ENCODE measurements around the gene MLEC. TPM values are rescaled to one million over a fixed set of nuclear protein-coding genes. Genes with fewer than 3 reads are reported as not detected.
A peak's percentile ranks its signal among the peaks of the same experiment; 100 is the strongest.

Gene MLEC
- 335 TPM for total RNA-seq

GRCh38 chr12:120686690-120687577 lies at the start of gene MLEC:
MLEC (plus strand) TSS chr12:120687149; CDS start chr12:120687297, 148 bp downstream.
- DNase-seq (ENCODE audit: low spot score) = peak; percentile 99

GRCh38 chr12:120639771-120640721 lies 46.9 kb upstream of the MLEC start, which contains the start of gene CABP1:
CABP1 (plus strand) TSS chr12:120640626; CDS start chr12:120640686, 60 bp downstream.
- no peak for DNase-seq (ENCODE audit: low spot score)

- DNase-seq (ENCODE audit: low spot score) = peak; percentile 49
Measured at GRCh38 chr12:120640861-120641833, 45.8 kb upstream of the MLEC start.

GRCh38 chr12:120642121-120642520 lies 44.8 kb upstream of the MLEC start:
- DNase-seq (ENCODE audit: low spot score) = no peak

- DNase-seq (ENCODE audit: low spot score) = no peak
Measured at GRCh38 chr12:120642826-120643225, 44.1 kb upstream of the MLEC start.

- no peak for DNase-seq (ENCODE audit: low spot score)
Measured at GRCh38 chr12:120643574-120643973, 43.4 kb upstream of the MLEC start.

- DNase-seq (ENCODE audit: low spot score) = no peak
Measured at GRCh38 chr12:120646044-120646443, 40.9 kb upstream of the MLEC start.

GRCh38 chr12:120647375-120647755 lies 39.6 kb upstream of the MLEC start:
- no peak for DNase-seq (ENCODE audit: low spot score)

GRCh38 chr12:120649442-120650232 lies 37.3 kb upstream of the MLEC start:
- DNase-seq (ENCODE audit: low spot score) = no peak

- DNase-seq (ENCODE audit: low spot score) = no peak
Measured at GRCh38 chr12:120650233-120650690, 36.7 kb upstream of the MLEC start.

GRCh38 chr12:120651821-120652220 lies 35.1 kb upstream of the MLEC start:
- DNase-seq (ENCODE audit: low spot score) = no peak

GRCh38 chr12:120652656-120653435 lies 34.1 kb upstream of the MLEC start:
- DNase-seq (ENCODE audit: low spot score) = no peak

- no peak for DNase-seq (ENCODE audit: low spot score)
Measured at GRCh38 chr12:120653611-120654010, 33.3 kb upstream of the MLEC start.

GRCh38 chr12:120654656-120655055 lies 32.3 kb upstream of the MLEC start:
- DNase-seq (ENCODE audit: low spot score) = no peak

- DNase-seq (ENCODE audit: low spot score) = no peak
Measured at GRCh38 chr12:120656008-120656407, 30.9 kb upstream of the MLEC start.

GRCh38 chr12:120658286-120659150 lies 28.4 kb upstream of the MLEC start:
- no peak for DNase-seq (ENCODE audit: low spot score)

GRCh38 chr12:120659151-120659525 lies 27.8 kb upstream of the MLEC start:
- no peak for DNase-seq (ENCODE audit: low spot score)

GRCh38 chr12:120661432-120661831 lies 25.5 kb upstream of the MLEC start:
- no peak for DNase-seq (ENCODE audit: low spot score)
